OCI-LY1 (cell line): ENCODE data around the gene DUT.

Experiments used
- H2AFZ ChIP-seq: fragments of 200-600 bp; sonication (generic), shearing (Covaris generic); 2 replicates; pipeline ENCODE4 v1.6.0; 2014; ENCODE audit warnings: antibody characterized with exemption, mild to moderate bottlenecking, low read length
- H3F3A ChIP-seq: fragments of 200-600 bp; sonication (generic), shearing (Covaris generic); 2 replicates; pipeline ENCODE4 v1.6.0; 2014; ENCODE audit warnings: mild to moderate bottlenecking, antibody characterized with exemption, low read length, moderate library complexity; ENCODE audit not compliant: insufficient read depth
- H3K27ac ChIP-seq: fragments of 200-600 bp; sonication (generic); 2 replicates; pipeline ENCODE4 v1.5.1; 2014; ENCODE audit warnings: low read length, mixed run types, mild to moderate bottlenecking, low read depth; ENCODE audit not compliant: poor library complexity, severe bottlenecking
- H3K27me3 ChIP-seq: fragments of 200-600 bp; sonication (generic); 2 replicates; pipeline ENCODE4 v1.6.0; 2014; ENCODE audit warnings: antibody characterized with exemption, mild to moderate bottlenecking, low read length, moderate library complexity; ENCODE audit not compliant: insufficient read depth
- H3K36me3 ChIP-seq: fragments of 200-600 bp; sonication (generic); 2 replicates; pipeline ENCODE4 v1.6.1; 2014; ENCODE audit warnings: mild to moderate bottlenecking, antibody characterized with exemption, low read length, moderate library complexity, mixed read lengths; ENCODE audit not compliant: insufficient read depth
- H3K4me1 ChIP-seq: fragments of 200-600 bp; sonication (generic); 2 replicates; pipeline ENCODE4 v1.5.1; 2014; ENCODE audit warnings: mild to moderate bottlenecking, low read length, moderate library complexity; ENCODE audit not compliant: insufficient read depth, severe bottlenecking
- H3K4me2 ChIP-seq: fragments of 200-600 bp; sonication (generic), shearing (Covaris generic); 2 replicates; pipeline ENCODE4 v1.6.1; 2014; ENCODE audit warnings: low read length
- H3K4me3 ChIP-seq: fragments of 200-600 bp; sonication (generic); 2 replicates; pipeline ENCODE4 v1.5.1; 2014; ENCODE audit warnings: low read length, low read depth, mild to moderate bottlenecking, mixed read lengths; ENCODE audit not compliant: poor library complexity, severe bottlenecking
- H3K79me2 ChIP-seq: fragments of 200-600 bp; shearing (Covaris generic); 2 replicates; pipeline ENCODE4 v1.6.1; 2016; ENCODE audit warnings: mixed run types, low read length, mixed read lengths; ENCODE audit not compliant: insufficient read depth
- H3K9ac ChIP-seq: fragments of 200-600 bp; sonication (generic), shearing (Covaris generic); 2 replicates; pipeline ENCODE4 v1.6.1; 2014; ENCODE audit warnings: mild to moderate bottlenecking, low read length, mixed read lengths
- H3K9me2 ChIP-seq: fragments of 200-600 bp; sonication (generic), shearing (Covaris generic); 2 replicates; pipeline ENCODE4 v1.6.1; 2014; ENCODE audit warnings: low read depth, mild to moderate bottlenecking, low read length, mixed read lengths
- H3K9me3 ChIP-seq: fragments of 200-600 bp; shearing (Covaris generic); 2 replicates; pipeline ENCODE4 v1.6.1; 2014; ENCODE audit warnings: low read length, mixed read lengths
- H4K20me1 ChIP-seq: fragments of 200-600 bp; sonication (generic), shearing (Covaris generic); 2 replicates; pipeline ENCODE4 v1.6.0; 2016; ENCODE audit warnings: mild to moderate bottlenecking, low read length; ENCODE audit not compliant: insufficient read depth
- EZH2 ChIP-seq: fragments of 200-600 bp; sonication (generic), shearing (Covaris generic); IDR thresholded peaks from 2 replicates; pipeline ENCODE4 v1.8.0; 2017; ENCODE audit warnings: borderline replicate concordance, mixed run types, mild to moderate bottlenecking, antibody characterized with exemption, low read length, moderate library complexity, mixed read lengths
- TF ChIP-seq, protein P1 (sequence below): fragments of 200-600 bp; sonication (generic), shearing (Covaris generic); IDR thresholded peaks from 2 replicates; pipeline ENCODE4 v1.5.1; 2017; ENCODE audit warnings: mild to moderate bottlenecking, antibody characterized with exemption, low read length, moderate library complexity, mixed read lengths

DUT gene

DNA sequence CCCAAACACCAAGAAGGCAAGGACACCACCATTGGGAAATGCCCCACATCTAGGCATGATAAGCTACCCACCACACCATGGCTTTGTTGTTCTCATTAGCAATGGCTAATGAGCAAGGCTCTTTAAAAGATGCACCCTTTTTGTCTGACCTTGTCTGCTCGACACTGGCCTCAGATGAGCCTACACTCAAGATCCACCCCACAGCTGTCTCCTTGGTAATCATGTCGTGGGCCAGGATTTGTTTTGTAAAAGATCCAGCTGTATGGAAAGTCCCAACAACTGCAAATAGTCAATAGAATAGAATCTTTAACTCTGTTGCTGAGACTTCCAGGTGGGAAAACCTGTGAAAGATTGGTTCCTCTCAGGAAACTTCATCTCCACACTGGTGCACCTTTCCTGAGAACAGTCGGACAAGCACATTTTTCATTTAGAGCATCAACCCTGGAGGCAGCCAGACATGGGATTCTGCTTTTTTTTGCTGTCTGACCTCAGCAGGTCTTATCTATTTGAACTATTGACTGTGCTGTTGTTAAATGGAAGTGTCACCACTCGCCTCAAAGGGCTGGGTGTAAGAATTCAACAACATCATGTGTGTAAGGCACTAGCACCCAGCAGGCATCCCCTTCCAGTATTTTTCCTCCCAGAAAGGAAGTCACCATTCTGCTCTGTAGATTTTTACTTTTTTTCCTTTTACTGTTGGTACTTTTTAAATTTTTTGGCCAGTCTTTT is 35.5 kb downstream of the DUT start:
- no peaks in the 10 kb centered on the region for H3K9me3 ChIP-seq
- H2AFZ ChIP-seq: no peak overlapping the region
- TF ChIP-seq, protein P1, sequence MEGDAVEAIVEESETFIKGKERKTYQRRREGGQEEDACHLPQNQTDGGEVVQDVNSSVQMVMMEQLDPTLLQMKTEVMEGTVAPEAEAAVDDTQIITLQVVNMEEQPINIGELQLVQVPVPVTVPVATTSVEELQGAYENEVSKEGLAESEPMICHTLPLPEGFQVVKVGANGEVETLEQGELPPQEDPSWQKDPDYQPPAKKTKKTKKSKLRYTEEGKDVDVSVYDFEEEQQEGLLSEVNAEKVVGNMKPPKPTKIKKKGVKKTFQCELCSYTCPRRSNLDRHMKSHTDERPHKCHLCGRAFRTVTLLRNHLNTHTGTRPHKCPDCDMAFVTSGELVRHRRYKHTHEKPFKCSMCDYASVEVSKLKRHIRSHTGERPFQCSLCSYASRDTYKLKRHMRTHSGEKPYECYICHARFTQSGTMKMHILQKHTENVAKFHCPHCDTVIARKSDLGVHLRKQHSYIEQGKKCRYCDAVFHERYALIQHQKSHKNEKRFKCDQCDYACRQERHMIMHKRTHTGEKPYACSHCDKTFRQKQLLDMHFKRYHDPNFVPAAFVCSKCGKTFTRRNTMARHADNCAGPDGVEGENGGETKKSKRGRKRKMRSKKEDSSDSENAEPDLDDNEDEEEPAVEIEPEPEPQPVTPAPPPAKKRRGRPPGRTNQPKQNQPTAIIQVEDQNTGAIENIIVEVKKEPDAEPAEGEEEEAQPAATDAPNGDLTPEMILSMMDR: no peak
- no peak for TF ChIP-seq EZH2
- H3K4me2 ChIP-seq: no peak overlapping the region
- H4K20me1 ChIP-seq: no peaks in the 10 kb centered on the region
- H3K9me2 ChIP-seq: no peaks in the 10 kb centered on the region
- no peaks in the 10 kb centered on the region for H3K79me2 ChIP-seq
- no peak overlapping the region for H3K4me3 ChIP-seq
- H3K27ac ChIP-seq: no peak overlapping the region
- no peaks in the 10 kb centered on the region; the same call in 1 of the 2 replicates for H3K27me3 ChIP-seq
- no peaks in the 10 kb centered on the region for H3K36me3 ChIP-seq
- H3K9ac ChIP-seq: no peak overlapping the region
- H3F3A ChIP-seq: no peaks in the 10 kb centered on the region
- no peaks in the 10 kb centered on the region for H3K4me1 ChIP-seq

DNA sequence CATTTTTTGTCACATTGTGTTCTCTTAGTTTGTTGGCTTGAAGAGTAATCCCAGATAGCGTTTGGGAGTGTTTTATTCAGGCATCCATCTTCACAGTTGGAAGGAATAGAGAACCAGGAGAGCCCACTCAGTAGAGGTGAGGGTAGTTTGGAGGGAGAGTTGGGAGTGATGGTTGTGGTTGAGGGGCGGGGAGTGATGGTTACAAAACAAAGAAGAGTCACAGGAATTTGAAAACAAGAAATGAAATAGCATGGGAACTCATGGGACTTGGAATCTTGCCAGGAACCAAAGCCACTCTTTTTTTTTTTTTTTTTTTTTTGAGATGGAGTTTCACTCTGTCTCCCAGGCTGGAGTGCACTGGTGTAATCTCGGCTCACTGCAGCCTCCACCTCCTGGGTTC is 36.3 kb downstream of the DUT start:
- Histone ChIP-seq H3K27ac (no peak overlapping the region), H4K20me1 (no peaks in the 10 kb centered on the region), H3K9me3 (no peaks in the 10 kb centered on the region), H3K4me3 (no peak overlapping the region), H3K9ac (no peak overlapping the region), H3F3A (no peaks in the 10 kb centered on the region), H2AFZ (no peak overlapping the region), H3K4me1 (no peaks in the 10 kb centered on the region), H3K27me3 (no peaks in the 10 kb centered on the region; the same call in 1 of the 2 replicates), H3K79me2 (no peaks in the 10 kb centered on the region), H3K9me2 (no peaks in the 10 kb centered on the region), H3K4me2 (no peak overlapping the region), H3K36me3 (no peaks in the 10 kb centered on the region)
- TF ChIP-seq, protein P1: no peak
- no peak for TF ChIP-seq EZH2

- Histone ChIP-seq H3K9ac (no peak overlapping the region), H3K27ac (no peak overlapping the region), H3K36me3 (no peaks in the 10 kb centered on the region), H3K9me2 (no peaks in the 10 kb centered on the region), H3K79me2 (no peaks in the 10 kb centered on the region), H3K4me1 (no peaks in the 10 kb centered on the region), H2AFZ (no peak overlapping the region), H3K4me3 (no peak overlapping the region), H3F3A (no peaks in the 10 kb centered on the region), H3K9me3 (no peaks in the 10 kb centered on the region), H3K27me3 (no peaks in the 10 kb centered on the region; the same call in 1 of the 2 replicates), H3K4me2 (no peak overlapping the region), H4K20me1 (no peaks in the 10 kb centered on the region)
- TF ChIP-seq, protein P1: no peak
Observed at GRCh38 chr15:48370460-48370859, 39.2 kb downstream of the DUT start.
